Stimulated activated CD8-positive, alpha-beta memory T cell treated with anti-CD3 and anti-CD28 coated beads, Interleukin-4, amount 100 ng/mL, for 1 hour (primary cell): ENCODE data around the gene RIN3.
"Not testable (repeated sequence)": the region's sequence is repeated elsewhere in the genome, so short reads cannot be mapped to it uniquely, and the experiment has no call there.

ENCODE experiments used
- DNase-seq, 2 donors: peaks; one replicate each; pipeline ENCODE4 v3.0.0-alpha.2; 2020; ENCODE audit warnings: low read depth in 2 of 2, low spot score in 1 of 2

RIN3 gene

DNA sequence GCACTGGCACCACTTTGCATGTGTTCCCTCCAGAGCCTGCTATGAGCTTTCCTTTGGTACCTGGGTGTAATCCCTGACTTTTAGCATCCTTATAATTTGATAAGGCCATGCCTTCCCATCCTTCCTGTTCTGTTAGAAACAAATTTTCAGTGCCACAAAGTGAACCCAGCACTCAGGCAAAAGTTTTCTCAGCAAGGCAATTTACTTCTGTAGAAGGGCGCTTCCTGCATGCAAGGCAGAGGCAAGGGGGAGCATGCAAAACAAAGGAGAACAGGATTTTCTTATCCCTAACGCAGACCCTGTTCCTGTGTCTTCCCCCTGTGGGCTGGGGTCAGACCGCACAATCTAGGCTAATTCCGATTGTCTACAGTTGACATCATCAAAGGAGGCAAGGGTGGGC is 108.7 kb downstream of the RIN3 start:
- no peak for DNase-seq

DNA sequence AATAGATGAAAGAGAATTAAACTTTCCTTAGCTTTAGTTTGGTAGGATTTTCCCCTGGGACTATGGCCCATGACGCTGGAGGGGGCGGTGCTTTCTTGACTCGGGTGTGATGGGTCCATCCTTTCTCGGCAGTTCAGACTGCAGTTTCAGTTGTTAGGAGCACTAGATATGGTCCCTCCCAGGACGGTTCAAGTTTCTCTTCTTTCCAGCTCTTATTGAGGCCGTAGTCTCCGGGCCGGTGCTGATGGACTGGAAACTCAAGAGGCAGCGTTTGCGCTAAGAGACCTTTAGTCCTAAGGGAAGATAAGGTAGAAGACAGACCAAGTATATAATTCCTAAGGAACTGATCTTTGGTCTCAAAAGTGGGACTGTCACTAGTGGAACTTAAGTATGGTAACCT is 111.2 kb downstream of the RIN3 start:
- no peak for DNase-seq

DNA sequence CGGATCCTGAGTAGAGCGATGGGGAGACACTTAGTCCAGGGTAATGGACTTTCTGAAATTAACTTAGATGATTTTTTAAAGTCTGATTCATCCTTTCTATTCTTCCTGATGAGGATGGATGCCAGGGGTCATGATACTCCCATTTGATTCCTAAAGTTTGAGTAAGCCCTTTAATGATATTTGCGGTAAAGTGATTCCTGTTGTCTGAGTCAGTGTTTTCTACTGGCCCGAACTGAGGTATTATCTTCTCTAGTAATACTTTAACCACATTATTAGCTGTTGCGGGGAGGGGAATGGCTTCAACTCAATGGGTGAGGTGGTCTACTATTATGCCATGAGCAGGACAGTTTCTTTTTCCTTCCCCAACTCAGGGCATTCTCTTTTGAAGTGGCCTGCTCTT is 111.6 kb downstream of the RIN3 start:
- DNase-seq, result no peak

DNA sequence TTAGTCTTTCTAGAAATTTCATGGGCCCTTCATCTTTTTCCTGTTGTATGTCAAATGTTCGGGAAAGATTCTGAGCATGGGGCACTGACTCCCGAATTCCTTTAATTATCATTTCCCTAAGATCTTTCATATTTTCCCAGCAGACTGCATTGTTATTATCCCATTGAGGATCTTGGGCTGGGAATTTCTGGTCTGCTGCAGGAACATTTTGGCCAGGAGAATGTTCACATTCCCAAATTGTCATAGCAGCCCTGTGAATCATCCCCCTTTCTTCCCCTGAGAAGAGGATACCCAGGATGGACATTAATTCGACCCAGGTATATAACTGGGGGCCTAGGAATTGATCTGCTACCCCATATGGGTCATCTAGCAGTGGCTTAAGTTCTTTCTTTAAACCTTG is 112.5 kb downstream of the RIN3 start:
- DNase-seq, result no peak

DNA sequence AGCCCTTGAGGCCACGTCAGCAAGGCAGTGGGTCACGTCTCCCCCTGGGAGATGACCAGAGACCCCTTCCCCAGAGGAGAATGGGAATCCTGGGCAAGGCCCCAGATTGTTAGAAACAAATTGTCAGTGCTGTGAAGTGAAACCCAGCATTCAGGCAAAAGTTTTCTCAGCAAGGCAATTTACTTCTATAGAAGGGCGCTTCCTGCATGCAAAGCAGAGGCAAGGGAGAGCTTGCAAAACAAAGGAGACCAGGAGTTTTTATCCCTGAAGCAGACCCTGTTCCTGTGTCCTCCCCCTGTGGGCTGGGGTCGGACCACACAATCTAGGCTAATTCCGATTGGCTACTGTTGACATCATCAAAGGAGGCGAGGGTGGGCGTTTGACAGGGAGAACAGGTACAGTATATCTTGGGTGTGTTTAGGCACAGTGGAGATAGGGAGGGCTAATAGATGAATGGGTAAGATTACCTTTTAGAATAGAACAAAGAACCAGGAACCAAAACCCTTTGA is 114.2 kb downstream of the RIN3 start:
- no peak for DNase-seq

DNA sequence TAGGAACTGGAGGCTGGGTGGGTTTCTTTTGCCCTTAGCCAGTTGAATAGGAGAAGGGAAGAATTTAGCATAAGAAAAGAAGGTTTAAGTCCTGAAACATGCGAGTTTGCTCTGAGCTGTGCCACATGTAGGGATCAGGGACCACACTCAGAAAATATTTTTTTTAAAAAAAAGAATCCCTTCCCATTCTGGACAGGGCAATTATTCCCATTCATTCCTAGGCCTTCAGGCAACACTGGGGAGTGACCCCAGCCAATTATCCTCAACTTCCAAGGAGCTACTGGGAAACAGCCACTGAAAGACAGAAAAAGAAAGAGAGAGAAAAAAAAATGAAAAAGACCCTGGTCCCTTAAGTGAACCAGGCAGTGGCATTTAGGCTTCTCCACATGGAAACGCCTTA is 115.1 kb downstream of the RIN3 start:
- no peak for DNase-seq

DNA sequence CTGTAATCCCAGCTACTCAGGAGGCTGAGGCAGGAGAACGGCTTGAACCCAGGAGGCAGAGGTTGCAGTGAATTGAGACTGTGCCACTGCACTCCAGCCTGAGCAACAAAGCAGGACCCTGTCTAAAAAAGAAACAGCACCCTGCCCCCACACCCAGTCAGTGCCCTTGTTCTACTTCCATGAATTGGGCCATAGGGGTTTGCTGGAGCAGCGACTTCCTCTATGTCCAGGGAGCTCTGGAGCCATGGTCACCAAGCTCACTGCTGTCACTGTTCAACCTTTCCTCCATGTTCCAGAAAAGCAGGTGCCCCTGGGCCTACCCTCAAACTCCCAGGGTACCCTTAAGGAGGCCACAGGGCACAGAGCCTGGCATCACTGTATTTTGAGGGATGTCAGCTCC is 116.8 kb downstream of the RIN3 start:
- no peak for DNase-seq

DNA sequence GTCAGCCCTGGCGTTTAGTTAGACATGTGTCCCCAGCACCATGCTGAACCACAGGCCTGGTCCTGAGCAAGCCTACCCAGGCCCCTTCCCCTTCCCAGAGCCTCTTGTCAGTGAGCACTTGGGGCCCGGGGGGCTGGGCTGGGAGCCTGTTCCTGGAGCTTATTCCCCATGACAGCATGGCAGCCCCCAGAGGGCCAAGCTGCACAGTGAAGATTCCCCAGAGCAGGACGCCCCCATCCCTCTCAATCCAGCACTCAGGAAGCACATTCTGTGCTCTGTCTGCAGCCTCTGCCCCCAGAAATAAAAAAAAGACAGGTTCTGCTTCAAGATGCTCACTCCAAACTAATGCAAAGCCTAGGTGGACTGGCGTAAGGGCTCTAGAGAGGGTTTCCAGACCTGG is 117.5 kb downstream of the RIN3 start:
- DNase-seq, result no peak

DNA sequence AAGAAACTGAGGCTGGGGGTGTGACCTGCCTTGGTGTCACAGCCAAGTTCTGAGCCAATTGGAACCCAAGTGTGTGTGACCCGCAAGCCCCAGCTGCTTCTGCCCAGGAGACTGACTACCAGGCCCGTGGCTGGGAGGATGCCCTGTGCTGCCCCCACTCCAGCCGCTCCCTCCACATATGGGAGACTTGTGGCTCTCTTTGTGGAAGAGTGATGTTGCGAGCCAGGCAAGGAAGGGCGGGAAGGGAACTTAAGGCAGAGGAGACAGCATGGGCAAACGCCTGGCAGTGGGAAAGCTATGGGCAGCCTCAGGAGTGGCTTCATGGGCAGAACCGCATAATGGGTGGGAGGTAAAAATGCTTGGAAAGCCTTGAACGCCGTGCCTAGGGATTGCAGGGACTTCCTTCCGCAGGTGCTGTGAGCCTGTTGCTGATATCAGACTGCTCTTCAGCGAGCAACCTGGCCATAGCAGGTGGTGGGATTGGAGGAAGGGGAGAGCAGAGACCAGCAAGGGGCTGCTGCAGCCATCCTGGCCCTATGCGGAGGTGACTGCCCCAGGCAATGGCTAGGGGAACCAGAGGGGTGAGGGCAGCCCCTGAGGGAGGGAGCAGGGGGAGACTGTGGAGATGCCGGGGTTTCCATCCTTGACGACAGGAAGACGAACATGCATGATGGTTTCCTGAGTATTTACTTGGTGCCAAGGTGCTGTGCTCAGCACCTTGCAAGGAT is 119.1 kb downstream of the RIN3 start:
- no peak for DNase-seq

DNA sequence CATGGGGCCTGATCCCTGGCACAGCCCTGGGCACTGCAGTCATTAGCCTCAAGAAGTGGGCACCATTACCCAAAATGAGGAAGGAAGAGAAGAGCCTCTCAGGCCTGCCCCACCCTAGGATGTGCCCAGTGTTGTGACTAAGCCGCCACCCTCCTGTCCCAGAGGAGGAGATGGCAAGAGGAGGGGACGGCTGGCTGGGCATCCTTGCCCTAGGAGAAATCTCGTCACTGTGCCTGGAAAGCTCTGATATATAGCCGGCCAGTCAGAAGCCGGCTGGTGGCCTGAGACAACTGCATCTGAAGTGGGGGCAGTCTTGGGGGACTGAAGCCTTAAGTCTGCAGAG is 119.7 kb downstream of the RIN3 start:
- no peak for DNase-seq

DNA sequence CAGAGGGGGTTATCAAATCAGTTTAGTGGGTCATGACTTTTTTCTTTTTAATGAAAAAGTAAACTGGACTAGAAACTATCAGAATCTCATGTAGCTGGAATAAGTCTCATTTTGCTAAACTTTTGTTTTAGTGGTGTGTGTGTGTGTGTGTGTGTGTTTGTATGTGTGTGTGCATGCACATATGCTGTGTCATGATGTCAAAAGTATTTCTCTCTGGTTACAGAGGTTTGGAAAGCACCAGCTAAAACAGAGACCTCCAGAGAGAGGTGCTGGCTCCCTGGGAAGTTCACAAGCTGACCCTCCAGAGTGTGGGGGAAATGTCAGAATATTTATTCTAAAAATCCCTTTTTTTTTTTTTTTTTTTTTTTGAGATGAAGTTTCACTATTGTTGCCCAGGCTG is 120.1 kb downstream of the RIN3 start:
- no peak for DNase-seq

DNA sequence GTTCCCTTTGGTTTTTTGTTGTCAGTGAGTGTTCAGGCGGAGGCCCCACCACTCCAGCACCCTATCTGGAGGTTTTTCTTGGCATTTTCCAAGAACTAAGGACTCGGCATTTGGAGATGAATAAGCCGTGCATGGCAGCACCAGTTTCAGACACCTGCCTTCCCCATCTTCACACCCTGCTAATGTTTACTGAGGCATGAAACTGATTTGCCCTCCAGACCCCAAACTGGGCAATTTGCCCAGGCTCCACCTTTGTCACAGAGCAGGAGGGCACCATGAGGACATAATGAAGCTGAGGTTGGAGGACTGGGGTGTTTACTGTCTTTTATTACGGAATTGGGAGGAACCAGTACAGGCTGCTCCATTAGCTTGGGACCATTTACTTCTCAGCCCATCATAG is 121.5 kb downstream of the RIN3 start:
- no peak for DNase-seq

DNA sequence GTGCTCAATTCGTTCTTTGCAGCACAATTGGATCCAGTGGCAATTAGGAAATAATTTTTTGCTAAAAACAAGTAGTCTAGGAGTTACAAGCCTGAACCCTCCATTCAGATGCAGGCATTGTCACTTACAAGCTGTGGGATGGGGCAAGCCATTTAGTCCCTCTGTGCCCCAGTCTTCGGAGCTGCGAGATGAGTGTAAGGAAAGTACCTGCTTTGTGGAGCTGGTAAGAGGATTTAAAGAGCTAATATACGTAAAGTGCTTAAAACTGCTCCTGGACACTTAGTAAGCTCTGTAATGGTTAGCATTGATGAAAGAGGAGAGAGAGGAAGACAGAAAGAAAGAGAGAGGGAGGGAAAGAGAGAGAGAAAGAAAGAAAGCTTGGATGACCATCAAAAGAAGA is 122.3 kb downstream of the RIN3 start:
- DNase-seq, result no peak

DNA sequence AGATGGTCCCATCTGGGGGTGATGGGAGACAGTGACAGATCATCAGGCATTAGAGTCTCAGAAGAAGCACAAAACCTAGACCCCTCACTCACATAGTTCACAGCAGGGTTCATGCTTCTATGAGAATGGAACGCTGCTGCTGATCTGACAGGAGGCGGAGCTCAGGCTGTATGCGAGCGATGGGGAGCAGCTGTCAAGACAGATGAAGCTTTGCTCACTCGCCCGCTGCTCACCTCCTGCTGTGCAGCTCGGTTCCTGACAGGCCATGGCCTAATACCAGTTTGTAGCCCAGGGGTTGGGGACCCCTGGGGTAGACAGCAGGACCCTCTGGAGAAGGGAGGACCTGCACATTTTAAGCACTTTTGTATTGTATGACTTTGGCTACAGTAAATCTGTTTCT is 123.6 kb downstream of the RIN3 start:
- DNase-seq, result no peak

DNA sequence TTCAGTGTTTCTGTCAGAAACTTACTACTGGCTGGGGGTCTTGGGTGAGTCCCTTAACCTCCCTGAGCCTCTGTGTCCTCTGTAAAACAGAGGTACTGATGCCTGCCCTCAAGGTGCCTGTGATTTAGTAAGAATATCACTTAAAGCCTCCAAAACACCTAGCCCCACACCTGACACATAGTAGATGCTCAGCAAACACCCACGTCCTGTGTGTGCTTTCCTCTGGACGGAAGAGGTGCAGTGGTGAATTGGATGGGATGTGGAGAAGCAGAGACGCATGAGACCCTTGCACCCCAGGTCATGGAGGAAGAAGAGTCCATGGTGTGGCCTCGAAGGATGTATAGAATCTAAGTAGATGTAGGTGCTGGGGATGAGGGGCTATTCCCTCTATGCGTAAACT is 124.3 kb downstream of the RIN3 start:
- DNase-seq, result no peak

DNA sequence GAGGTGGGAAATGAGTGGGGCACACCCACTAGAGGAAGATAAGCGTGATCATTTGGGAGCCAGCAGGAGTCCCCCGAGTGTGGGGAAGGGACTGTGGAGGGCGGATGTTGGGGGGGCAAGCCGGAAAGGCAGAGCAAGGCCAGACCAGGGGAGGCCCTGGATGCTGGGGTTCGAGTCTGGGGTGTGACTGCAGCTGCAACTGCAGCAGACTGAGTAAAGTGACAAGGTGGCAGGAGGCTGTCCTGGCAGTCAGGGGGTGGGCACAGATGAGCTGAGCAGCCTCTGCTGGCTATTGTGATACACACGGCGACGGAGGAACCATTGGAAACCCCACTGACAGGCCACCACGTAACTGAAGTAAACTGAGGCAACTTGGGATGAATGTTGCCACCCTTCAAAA is 124.7 kb downstream of the RIN3 start:
- no peak for DNase-seq

DNA sequence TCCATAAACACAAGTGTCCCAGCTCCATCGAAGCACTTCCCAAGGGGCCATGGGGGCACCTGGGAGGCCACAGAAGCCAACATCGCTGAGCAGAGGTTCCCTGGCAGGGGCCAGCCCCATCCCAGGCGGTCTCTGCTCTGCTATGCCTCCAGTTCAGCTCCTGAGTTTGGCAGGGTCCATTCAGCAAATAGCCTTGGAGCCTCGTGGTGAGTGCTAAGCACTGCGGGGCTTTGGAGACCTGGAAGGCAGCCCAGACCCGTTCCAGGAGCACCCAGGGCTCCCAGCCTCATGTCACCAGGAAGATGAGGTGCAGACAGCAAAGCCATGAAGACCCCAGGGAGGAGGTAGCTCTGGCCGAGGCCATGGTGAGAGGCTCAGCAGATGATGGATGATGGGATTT is 125.3 kb downstream of the RIN3 start:
- DNase-seq, result no peak

DNA sequence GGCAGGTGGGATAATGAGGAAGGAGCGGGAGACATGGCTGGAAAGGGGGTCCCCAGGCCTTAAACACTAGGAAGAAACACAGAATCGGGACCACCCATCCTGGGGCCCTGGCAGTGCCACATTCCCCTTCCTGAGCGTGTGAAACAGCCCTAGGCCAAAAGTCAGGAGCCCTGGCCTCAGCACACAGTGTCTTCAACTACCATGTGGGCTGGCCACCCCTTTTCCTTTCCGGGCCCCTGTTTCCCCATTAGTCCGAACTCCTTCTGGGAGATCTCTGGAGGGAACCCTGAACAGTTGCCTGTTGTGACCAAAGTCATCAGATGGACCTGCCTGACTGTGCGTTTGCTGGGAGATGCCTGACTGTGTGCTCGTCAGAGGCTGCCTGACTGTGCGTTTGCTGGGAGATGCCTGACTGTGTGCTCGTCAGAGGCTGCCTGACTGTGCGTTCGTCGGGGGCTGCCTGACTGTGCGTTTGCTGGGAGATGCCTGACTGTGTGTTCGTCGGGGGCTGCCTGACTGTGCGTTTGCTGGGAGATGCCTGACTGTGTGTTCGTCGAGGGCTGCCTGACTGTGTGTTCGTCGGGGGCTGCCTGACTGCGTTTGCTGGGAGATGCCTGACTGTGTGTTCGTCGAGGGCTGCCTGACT is 126.0 kb downstream of the RIN3 start:
- DNase-seq, result not testable (repeated sequence)

DNA sequence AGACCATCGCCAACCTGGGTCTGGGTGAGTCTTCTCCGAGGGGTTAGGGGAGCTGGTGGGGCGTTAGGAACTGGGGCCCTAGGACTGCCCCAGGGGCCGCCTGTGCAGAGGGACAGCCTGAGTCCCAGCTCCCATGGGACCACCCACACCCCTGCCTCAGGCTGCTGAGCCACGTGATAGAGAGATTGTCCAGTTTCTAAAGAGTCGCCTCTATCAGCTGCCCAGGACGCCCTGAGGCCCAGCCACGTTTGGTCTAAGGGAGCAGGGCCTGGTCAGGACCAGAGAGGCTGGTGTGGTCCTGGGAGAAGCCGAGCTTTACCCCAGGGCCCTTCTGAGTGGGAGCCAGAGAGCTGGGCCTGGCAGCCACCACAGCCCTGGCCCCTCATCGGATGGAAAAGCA is 127.7 kb downstream of the RIN3 start:
- DNase-seq, result no peak

DNA sequence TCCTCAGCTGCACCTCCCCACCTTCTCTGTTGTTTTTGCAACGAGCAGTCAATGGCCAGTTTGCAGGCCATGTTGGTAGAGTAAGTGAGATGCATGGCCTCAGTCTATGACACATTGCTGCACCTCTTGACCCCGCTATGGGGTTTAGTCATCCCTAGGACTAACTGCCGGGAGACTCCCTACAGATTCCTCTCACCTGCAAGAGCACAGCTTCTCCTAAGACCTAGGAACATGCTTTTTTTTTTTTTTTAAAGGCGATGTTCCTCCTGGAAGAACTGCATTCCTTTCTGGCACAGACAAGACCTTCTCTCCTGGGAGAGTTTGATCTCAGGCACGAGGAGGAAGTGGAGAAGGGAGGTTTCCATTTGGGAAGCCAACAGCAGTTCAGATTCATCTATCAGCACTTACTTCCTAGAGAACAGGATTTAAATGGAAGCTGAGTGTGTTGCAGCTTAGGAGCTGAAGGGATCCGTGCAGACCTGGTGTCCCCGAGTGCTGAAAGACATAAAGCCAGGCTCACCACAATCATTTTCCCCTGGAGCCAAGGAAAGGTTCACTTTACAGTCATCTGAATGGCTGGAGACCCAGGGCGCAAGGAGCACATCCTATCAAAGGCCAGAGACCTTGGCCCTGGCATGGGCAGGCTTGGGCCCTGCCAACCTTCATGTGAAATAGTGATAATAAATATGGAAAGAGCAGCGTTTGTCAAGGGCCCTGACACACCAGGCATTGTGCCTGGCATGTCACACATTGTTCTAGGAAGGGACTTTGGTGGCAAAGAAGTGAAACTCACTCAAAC is 130.8 kb downstream of the RIN3 start:
- no peak for DNase-seq

DNA sequence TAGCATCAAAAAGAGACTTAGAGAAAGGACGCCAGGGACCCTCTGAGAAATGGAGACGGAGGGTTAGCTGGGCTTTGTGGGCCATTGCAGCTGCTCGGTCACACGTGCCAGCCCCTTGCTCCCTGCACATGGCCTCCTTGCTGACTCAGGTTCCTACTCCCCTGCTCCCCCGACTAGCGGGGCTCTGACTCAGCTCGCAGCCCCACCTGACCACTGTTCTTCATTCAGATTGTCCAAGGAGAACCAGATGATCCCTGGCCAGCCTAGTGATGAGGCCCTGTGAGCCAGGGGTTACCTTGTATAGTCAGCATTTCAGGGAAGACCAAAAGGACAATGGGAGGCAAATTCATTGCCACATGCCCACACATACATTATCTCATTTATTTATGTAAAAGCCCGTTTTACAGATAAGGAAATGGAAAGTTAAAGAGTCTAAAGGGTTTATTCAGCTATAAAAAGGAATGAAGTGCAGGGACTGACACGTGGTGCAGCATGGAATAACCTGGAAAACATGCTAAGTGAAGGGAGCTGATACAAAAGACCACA is 131.5 kb downstream of the RIN3 start:
- no peak for DNase-seq
